ENCODE results near the gene JAK3. TPM values are rescaled to one million over a fixed set of nuclear protein-coding genes. Genes with fewer than 3 reads are reported as not detected.

The JAK3 gene
- total RNA-seq, 1 experiment from 2014 or later, result 3.3 TPM

DNA sequence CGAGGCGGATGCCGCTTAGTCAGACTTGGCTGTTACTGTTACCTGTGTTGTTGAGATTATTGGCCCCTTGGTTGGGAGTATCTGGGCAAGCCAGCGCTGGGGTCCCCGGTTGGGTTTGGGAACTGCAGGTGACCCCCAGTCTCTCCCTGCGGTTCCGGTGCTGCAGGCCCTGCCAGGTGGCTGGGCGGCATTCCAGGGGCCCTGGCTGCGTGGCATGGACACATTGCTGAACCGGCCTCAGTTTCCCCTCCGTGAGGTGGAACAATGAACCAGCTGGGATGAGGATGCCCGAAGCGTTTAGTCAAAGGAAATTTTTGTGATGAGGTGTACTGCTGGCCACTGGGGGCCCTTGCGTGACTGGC is 52.3 kb downstream of the JAK3 start:
- Histone ChIP-seq H3K14ac (ENCODE audit: insufficient read depth, low read length) (peak overlapping the region; percentile 53; the same call in 1 of the 2 replicates), H3K23ac (ENCODE audit: insufficient read length, low read depth, low read length) (no peak overlapping the region), H3K9ac (ENCODE audit: extremely low read depth, insufficient read length, low read length) (no peak overlapping the region), H3T11ph (ENCODE audit: low read length) (no peak overlapping the region), H2AK5ac (ENCODE audit: insufficient read length, low read length) (no peak overlapping the region), H2BK15ac (ENCODE audit: low read depth, low read length) (no peak overlapping the region), H4K91ac (ENCODE audit: insufficient read length, low read depth, low read length) (no peak overlapping the region), H4K20me1 (ENCODE audit: control insufficient read depth, insufficient read depth, insufficient read length) (no peaks in the 10 kb centered on the region), H2BK5ac (ENCODE audit: insufficient read length, low read length) (no peak overlapping the region), H3K9me3 (ENCODE audit: control insufficient read depth, low read depth, low read length) (no peaks in the 10 kb centered on the region), H3K18ac (ENCODE audit: insufficient read length, low read depth, low read length) (no peak overlapping the region), H3K79me2 (ENCODE audit: insufficient read depth, low read length) (no peaks in the 10 kb centered on the region), H2BK120ac (ENCODE audit: low read depth, low read length, poor library complexity, severe bottlenecking) (no peak overlapping the region), H2BK12ac (ENCODE audit: insufficient read length, low read depth, low read length) (no peak overlapping the region), H2BK20ac (ENCODE audit: low read depth, low read length, poor library complexity, severe bottlenecking) (no peak overlapping the region), H3K23me2 (ENCODE audit: insufficient read length, low read depth, low read length, poor library complexity, severe bottlenecking) (peaks cover 12% of the 10 kb centered on the region), H3K56ac (ENCODE audit: insufficient read length, low read depth, low read length) (no peak overlapping the region), H2AFZ (ENCODE audit: low read length) (no peak overlapping the region), H3K4me1 (ENCODE audit: insufficient read depth, low read length) (no peaks in the 10 kb centered on the region), H4K5ac (ENCODE audit: insufficient read length, low read depth, low read length) (no peak overlapping the region), H3K27me3 (ENCODE audit: insufficient read depth, low read length) (no peaks in the 10 kb centered on the region; the same call in 1 of the 2 replicates), H3K4ac (ENCODE audit: low read depth, low read length) (no peak overlapping the region), H4K8ac (replicated peaks; ENCODE audit: insufficient read length, low read depth, low read length) (no peak overlapping the region), H3K79me1 (ENCODE audit: insufficient read depth, low read depth, low read length, poor library complexity, severe bottlenecking) (no peaks in the 10 kb centered on the region), H3K4me2 (ENCODE audit: insufficient read depth, insufficient read length, low read length) (peak overlapping the region; percentile 53), H3K27ac (ENCODE audit: insufficient read length, low read depth, low read length) (no peak overlapping the region)
- no CpG with 5 or more reads among the region's 14 CpGs for WGBS (ENCODE audit: extremely low coverage, insufficient read length, low lambda C conversion rate)
- Mint-ChIP-seq H3K27ac (no peak overlapping the region), H3K36me3 (ENCODE audit: insufficient read depth in 1 of 3, low read depth in 3 of 3) (no peaks in the 10 kb centered on the region), H3K9me3 (no peaks in the 10 kb centered on the region), H3K4me1 (peaks cover 2 to 14% of the 10 kb centered on the region in 2 experiments; a peak in 3 of 4 replicates), H3K27me3 (ENCODE audit: low read depth) (peaks cover 31% of the 10 kb centered on the region), H3K4me3 (peak overlapping the region; percentile 67 to 84)
- DNase-seq, result no peak
- no peak for TF ChIP-seq CTCF (conservative IDR thresholded peaks at IDR 0.05)
